ES-I3 (cell line): Measurements from ENCODE around the gene ZNF560.
A peak's percentile ranks its signal among the peaks of the same experiment; 100 is the strongest.
"Not testable (repeated sequence)": the region's sequence is repeated elsewhere in the genome, so short reads cannot be mapped to it uniquely, and the experiment has no call there.

ENCODE experiments used
- H3K36me3 ChIP-seq: 2 replicates; pipeline ENCODE4 v1.6.1; 2013; ENCODE audit warnings: mild to moderate bottlenecking, low read length, control low read depth, moderate library complexity; ENCODE audit not compliant: insufficient read depth
- H3K4me1 ChIP-seq: 2 replicates; pipeline ENCODE4 v1.6.1; 2013; ENCODE audit warnings: mild to moderate bottlenecking, control low read depth, low read length; ENCODE audit not compliant: insufficient read depth
- H3K9ac ChIP-seq: 2 replicates; pipeline ENCODE4 v1.6.1; 2013; ENCODE audit warnings: low read depth, mild to moderate bottlenecking, low read length, moderate library complexity
- H3K9me3 ChIP-seq: 2 replicates; pipeline ENCODE4 v1.6.1; 2013; ENCODE audit warnings: mild to moderate bottlenecking, low read length, moderate library complexity; ENCODE audit not compliant: control insufficient read depth, insufficient read depth

ZNF560 gene

GRCh38 chr19:9498183-9498902 is at the start of gene ZNF560:
TSS of gene ZNF560 (minus strand) at chr19:9498616. CDS start at chr19:9475313, 23,303 bp downstream.
- no peaks in the 10 kb centered on the region for H3K4me1 ChIP-seq
- H3K36me3 ChIP-seq: no peaks in the 10 kb centered on the region
- H3K9me3 ChIP-seq: no peaks in the 10 kb centered on the region; the same call in 1 of the 2 replicates
- H3K9ac ChIP-seq: no peak within 1 kb of the TSS

DNA sequence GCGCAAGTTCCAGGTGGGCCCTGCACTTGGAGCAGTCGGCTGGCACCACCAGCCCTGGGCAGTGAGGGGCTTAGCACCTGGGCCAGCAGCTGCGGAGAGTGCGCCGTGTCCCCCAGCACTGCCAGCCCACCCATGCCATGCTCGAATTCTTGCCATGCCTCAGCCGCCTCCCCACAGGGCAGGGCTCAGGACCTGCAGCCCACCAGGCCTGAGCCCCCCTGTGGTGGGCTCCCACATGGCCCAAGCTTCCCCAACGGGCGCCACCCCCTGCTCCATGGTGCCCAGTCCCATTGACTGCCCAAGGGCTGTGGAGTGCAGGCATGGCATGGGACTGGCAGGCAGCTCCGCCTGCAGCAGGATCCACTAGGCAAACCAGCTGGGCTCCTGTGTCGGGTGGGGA is 49.5 kb upstream of the ZNF560 start:
- Histone ChIP-seq H3K4me1 (no peaks in the 10 kb centered on the region), H3K36me3 (no peaks in the 10 kb centered on the region), H3K9ac (no peak overlapping the region), H3K9me3 (no peaks in the 10 kb centered on the region)

- H3K9me3 ChIP-seq, H3K9ac ChIP-seq, H3K36me3 ChIP-seq, H3K4me1 ChIP-seq: not testable (repeated sequence)
Observed at GRCh38 chr19:9541281-9541680, 42.9 kb upstream of the ZNF560 start.

- peaks cover 15% of the 10 kb centered on the region; the same call in 1 of the 2 replicates for H3K36me3 ChIP-seq
- not testable (repeated sequence) for H3K9ac ChIP-seq, H3K4me1 ChIP-seq, H3K9me3 ChIP-seq
Observed at GRCh38 chr19:9539921-9540320, 41.5 kb upstream of the ZNF560 start.

GRCh38 chr19:9539201-9539600 is 40.8 kb upstream of the ZNF560 start:
- not testable (repeated sequence) for H3K4me1 ChIP-seq
- Histone ChIP-seq H3K9me3 (peaks cover 13% of the 10 kb centered on the region), H3K9ac (peak overlapping the region; percentile 100), H3K36me3 (peaks cover 21% of the 10 kb centered on the region)

GRCh38 chr19:9538183-9539058 is 40.0 kb upstream of the ZNF560 start, which contains the start of gene ZNF426:
TSS of gene ZNF426 (minus strand) at chr19:9538645. CDS start at chr19:9536232, 2,413 bp downstream.
- Histone ChIP-seq H3K36me3 (peaks cover 29% of the 10 kb centered on the region), H3K9ac (peak within 1 kb of the TSS; percentile 100), H3K4me1 (no peaks in the 10 kb centered on the region), H3K9me3 (peaks cover 15% of the 10 kb centered on the region)

DNA sequence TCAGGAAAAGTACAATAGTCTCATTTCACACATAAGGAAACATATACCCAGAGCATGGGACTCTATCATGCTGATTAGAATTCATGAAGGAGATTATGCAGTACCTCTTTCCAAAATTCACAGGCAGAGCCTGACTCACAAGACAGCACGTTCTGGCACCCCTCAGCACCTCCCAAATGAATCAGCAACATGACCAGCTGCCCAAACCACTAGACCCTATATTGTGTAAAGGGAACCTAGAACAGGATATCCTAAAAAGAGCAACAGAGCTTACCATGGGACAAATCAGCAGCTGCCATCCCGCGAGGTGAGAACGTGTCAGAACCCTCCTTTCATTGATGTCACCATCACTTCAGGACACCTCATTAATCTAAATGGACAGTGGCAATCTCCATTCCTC is 37.5 kb upstream of the ZNF560 start:
- H3K36me3 ChIP-seq: peaks cover 51% of the 10 kb centered on the region
- peaks cover 33% of the 10 kb centered on the region for H3K9me3 ChIP-seq
- H3K4me1 ChIP-seq: no peaks in the 10 kb centered on the region
- H3K9ac ChIP-seq: no peak overlapping the region

- H3K9me3 ChIP-seq: peaks cover 67% of the 10 kb centered on the region
- peaks cover 85% of the 10 kb centered on the region for H3K36me3 ChIP-seq
- no peaks in the 10 kb centered on the region for H3K4me1 ChIP-seq
- no peak overlapping the region for H3K9ac ChIP-seq
Observed at GRCh38 chr19:9531933-9532332, 33.5 kb upstream of the ZNF560 start.

GRCh38 chr19:9528757-9529336 is 30.4 kb upstream of the ZNF560 start:
- no peaks in the 10 kb centered on the region for H3K4me1 ChIP-seq
- H3K9me3 ChIP-seq: peaks cover 67% of the 10 kb centered on the region
- H3K9ac ChIP-seq: no peak overlapping the region
- H3K36me3 ChIP-seq: peaks cover 67% of the 10 kb centered on the region

GRCh38 chr19:9523885-9524474 is 25.6 kb upstream of the ZNF560 start:
- no peak overlapping the region for H3K9ac ChIP-seq
- no peaks in the 10 kb centered on the region for H3K4me1 ChIP-seq
- H3K9me3 ChIP-seq: peaks cover 42% of the 10 kb centered on the region
- H3K36me3 ChIP-seq: peaks cover 25% of the 10 kb centered on the region

DNA sequence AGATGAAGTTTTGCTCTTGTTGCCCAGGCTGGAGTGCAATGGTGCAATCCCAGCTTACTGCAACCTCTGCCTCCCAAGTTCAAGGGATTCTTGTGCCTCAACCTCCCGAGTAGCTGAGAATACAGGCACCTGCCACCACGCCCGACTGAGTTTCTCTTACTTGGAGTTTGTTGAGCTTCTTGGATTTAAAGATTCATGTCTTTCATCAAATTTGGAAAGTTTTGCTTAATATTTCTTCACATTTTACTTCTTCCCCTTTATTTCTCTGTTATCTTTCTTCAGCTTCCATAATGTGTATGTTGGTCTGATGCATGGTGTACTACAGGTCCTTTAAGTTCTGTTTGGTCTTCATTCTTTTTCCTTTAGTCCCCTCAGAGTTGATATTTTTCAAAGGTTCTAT is 8.9 kb upstream of the ZNF560 start:
- Histone ChIP-seq H3K36me3 (no peaks in the 10 kb centered on the region), H3K9ac (no peak overlapping the region), H3K9me3 (no peaks in the 10 kb centered on the region; the same call in 1 of the 2 replicates), H3K4me1 (no peaks in the 10 kb centered on the region)

DNA sequence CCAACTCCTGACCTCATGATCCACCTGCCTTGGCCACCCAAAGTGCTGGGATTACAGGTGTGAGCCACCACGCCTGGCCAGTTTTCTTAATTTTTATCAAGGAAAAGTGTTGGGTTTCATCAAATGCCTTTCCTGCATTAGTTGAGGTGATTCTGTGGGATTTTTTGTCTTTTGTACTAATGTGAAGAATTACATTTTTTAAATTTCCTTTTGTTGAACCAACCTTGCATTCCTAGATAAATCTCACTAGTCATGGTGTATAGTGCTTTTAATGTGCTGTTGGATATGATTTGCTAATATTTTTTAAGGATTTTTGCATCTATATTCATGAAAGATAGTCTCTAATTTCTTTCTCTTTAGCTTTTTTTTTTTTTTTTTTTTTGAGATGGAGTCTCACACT is 2.4 kb upstream of the ZNF560 start:
- Histone ChIP-seq H3K9ac (no peak overlapping the region), H3K36me3 (no peaks in the 10 kb centered on the region), H3K4me1 (no peaks in the 10 kb centered on the region), H3K9me3 (no peaks in the 10 kb centered on the region; the same call in 1 of the 2 replicates)

DNA sequence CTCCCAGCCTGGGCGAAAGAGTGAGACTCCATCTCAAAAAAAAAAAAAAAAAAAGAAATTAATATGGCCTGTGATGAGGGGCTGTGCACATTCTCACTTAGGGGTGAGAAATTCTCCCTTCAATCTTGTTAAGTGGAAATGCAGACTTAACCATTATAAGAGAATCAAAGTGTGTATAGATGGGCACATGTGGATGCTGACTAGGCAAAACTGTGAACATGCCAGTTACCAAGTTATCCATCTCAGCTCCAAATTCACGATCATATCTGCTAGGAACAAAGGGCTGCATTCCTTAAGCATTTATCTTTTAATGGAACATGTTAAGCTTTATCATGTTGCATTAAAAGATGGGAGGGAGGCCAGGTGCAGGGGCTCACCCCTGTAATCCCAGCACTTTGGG is 4.3 kb downstream of the ZNF560 start:
- Histone ChIP-seq H3K9me3 (no peaks in the 10 kb centered on the region), H3K9ac (no peak overlapping the region), H3K36me3 (no peaks in the 10 kb centered on the region), H3K4me1 (no peaks in the 10 kb centered on the region)

DNA sequence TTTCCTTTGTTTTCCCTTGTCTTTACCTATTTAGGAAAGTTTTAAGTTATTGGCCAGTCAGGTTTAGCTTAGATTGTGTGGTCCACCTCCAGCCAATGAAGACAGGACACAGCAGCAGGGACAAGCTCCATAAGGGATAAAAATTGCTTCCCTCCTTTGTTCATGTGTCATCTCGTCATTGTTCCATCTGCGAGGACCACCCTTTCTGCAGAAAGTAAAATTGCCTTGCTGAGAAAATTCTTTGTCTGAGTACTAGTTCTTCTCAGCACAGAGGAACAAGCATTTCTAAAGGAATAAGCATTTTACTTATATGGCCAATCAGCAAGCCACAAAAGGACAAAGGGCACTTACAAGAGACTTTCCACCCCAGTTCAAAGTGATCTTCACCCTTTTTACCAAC is 11.4 kb downstream of the ZNF560 start:
- H3K36me3 ChIP-seq: no peaks in the 10 kb centered on the region
- H3K9me3 ChIP-seq: peaks cover 5% of the 10 kb centered on the region; the same call in 1 of the 2 replicates

More for the DNA sequence above, 11.4 kb downstream of the ZNF560 start:
- no peaks in the 10 kb centered on the region for H3K4me1 ChIP-seq
- no peak overlapping the region for H3K9ac ChIP-seq
